Left ventricle myocardium inferior (tissue), 1 donor: ENCODE data around the gene ADIPOR1. TPM values are rescaled to one million over a fixed set of nuclear protein-coding genes. Genes with fewer than 3 reads are reported as not detected.

ENCODE experiments used
- DNase-seq: peaks from one replicate; pipeline ENCODE4 v3.0.0-alpha.2; 2020
- H3K27ac ChIP-seq: fragments of 200-600 bp; replicated peaks from 2 replicates; pipeline ENCODE4 v1.8.0; 2021
- H3K27me3 ChIP-seq: fragments of 200-600 bp; 2 replicates; pipeline ENCODE4 v1.8.0; 2021; ENCODE audit warnings: low read depth
- H3K36me3 ChIP-seq: fragments of 200-600 bp; 2 replicates; pipeline ENCODE4 v1.8.0; 2021
- H3K4me1 ChIP-seq: fragments of 200-600 bp; 2 replicates; pipeline ENCODE4 v1.8.0; 2021
- H3K4me3 ChIP-seq: fragments of 200-600 bp; 2 replicates; pipeline ENCODE4 v1.8.0; 2021; ENCODE audit warnings: mild to moderate bottlenecking, moderate library complexity
- H3K9me3 ChIP-seq: fragments of 200-600 bp; replicated peaks from 2 replicates; pipeline ENCODE4 v1.8.0; 2021
- intact Hi-C: fragments of 100-400 bp; cut with micrococcal nuclease; formaldehyde crosslinking; loops from one replicate; pipeline ENCODE4 v1.11.0; 2022
- total RNA-seq: library from RNA; stranded (reverse); fragmentation: NEBNext Ultra II Directional; extraction: Animal tissue kit (Norgen Biotek cat#: 25700); gene quantifications from one replicate; pipeline ENCODE4 v1.2.1, GENCODE V29; 2021
- TF ChIP-seq, protein P1 (sequence below): fragments of 200-600 bp; IDR thresholded peaks from 2 replicates; pipeline ENCODE4 v1.8.0; 2021; ENCODE audit warnings: antibody characterized with exemption, mild to moderate bottlenecking, borderline replicate concordance
- donor health status: DM: no; HTN: yes; CAD: no; lungs with severe emphysema.

ADIPOR1 gene
- total RNA-seq, 1 donor from 2014 or later: 87.0 TPM

DNA sequence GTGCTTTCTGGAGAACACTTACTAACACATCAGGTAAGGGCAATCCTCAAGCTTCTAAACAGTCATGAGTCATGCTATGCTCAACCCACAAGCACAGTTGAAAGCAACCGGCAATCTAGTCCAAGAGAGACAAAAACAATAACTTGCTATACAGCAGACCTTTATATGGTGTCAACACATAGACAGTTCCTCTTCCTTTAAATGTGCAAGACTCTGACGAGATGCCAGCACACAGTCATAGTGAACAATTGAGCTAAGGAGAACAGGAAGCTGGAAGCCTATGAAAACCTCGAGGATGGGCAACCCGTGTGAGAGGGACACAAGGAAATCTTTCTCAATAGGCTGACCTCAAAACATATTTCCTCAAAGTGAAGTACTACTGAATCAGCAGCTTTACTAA lies 5.3 kb downstream of the ADIPOR1 start:
- H3K4me3 ChIP-seq: no peak overlapping the region
- peaks cover 32% of the 10 kb centered on the region for H3K36me3 ChIP-seq
- intact Hi-C loops: no loop called here
- TF ChIP-seq, protein P1, sequence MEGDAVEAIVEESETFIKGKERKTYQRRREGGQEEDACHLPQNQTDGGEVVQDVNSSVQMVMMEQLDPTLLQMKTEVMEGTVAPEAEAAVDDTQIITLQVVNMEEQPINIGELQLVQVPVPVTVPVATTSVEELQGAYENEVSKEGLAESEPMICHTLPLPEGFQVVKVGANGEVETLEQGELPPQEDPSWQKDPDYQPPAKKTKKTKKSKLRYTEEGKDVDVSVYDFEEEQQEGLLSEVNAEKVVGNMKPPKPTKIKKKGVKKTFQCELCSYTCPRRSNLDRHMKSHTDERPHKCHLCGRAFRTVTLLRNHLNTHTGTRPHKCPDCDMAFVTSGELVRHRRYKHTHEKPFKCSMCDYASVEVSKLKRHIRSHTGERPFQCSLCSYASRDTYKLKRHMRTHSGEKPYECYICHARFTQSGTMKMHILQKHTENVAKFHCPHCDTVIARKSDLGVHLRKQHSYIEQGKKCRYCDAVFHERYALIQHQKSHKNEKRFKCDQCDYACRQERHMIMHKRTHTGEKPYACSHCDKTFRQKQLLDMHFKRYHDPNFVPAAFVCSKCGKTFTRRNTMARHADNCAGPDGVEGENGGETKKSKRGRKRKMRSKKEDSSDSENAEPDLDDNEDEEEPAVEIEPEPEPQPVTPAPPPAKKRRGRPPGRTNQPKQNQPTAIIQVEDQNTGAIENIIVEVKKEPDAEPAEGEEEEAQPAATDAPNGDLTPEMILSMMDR: no peak
- no peaks in the 10 kb centered on the region for H3K27me3 ChIP-seq
- DNase-seq: no peak
- peak overlapping the region; percentile 40 for H3K27ac ChIP-seq
- H3K4me1 ChIP-seq: peaks cover 70% of the 10 kb centered on the region
- no peaks in the 10 kb centered on the region for H3K9me3 ChIP-seq

- DNase-seq: no peak
- Histone ChIP-seq H3K27me3 (no peaks in the 10 kb centered on the region), H3K36me3 (peaks cover 39% of the 10 kb centered on the region), H3K27ac (peak overlapping the region; percentile 40), H3K4me1 (peaks cover 63% of the 10 kb centered on the region), H3K4me3 (no peak overlapping the region), H3K9me3 (no peaks in the 10 kb centered on the region)
- TF ChIP-seq, protein P1: no peak
- intact Hi-C loops: no loop called here
Observed at GRCh38 chr1:202952099-202952498, 6.0 kb downstream of the ADIPOR1 start.

DNA sequence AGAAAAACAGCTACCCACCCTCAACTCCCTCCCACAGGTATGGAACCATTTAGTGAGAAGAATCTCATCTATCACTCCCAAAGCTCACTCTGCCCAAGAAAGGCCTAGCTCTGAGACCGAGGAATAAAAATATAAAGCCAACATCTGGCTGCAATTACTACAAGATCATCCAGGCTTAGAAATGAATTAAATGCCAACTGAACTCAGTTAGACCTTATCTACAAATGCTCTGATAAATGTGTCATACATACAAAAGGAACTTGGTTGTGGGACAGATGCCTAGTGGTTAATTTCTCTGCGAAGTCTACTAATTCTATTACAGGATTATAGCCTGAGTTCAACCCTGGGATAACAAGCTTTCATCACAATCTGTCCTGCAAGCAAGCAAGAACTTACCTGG lies 6.7 kb downstream of the ADIPOR1 start:
- DNase-seq: no peak
- Histone ChIP-seq H3K4me3 (no peak overlapping the region), H3K9me3 (no peaks in the 10 kb centered on the region), H3K4me1 (peaks cover 56% of the 10 kb centered on the region), H3K27ac (no peak overlapping the region), H3K27me3 (no peaks in the 10 kb centered on the region), H3K36me3 (peaks cover 46% of the 10 kb centered on the region)
- intact Hi-C loops: no loop called here
- TF ChIP-seq, protein P1: no peak

DNA sequence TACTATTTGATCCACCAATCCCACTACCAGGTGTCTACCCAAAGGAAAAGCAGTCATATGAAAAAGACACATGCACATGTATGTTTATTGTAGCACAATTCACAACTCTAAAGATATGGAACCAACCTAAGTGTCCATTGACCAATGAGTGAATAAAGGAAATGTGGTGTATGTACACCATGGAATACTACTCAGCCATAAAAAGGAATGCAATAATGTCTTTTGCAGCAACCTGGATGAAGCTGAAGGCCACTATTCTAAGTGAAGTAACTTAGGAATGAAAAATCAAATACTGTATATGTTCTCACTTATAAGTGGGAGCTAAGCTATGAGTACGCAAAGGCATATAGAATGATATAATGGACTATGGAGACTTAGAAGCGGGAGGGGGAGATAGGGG lies 12.6 kb downstream of the ADIPOR1 start:
- DNase-seq: no peak
- H3K27me3 ChIP-seq: no peaks in the 10 kb centered on the region
- no peak overlapping the region for H3K4me3 ChIP-seq
- intact Hi-C loops: no loop called here
- no peaks in the 10 kb centered on the region for H3K9me3 ChIP-seq
- no peaks in the 10 kb centered on the region for H3K4me1 ChIP-seq
- peaks cover 99% of the 10 kb centered on the region for H3K36me3 ChIP-seq
- no peak overlapping the region for H3K27ac ChIP-seq
- TF ChIP-seq, protein P1: no peak

DNA sequence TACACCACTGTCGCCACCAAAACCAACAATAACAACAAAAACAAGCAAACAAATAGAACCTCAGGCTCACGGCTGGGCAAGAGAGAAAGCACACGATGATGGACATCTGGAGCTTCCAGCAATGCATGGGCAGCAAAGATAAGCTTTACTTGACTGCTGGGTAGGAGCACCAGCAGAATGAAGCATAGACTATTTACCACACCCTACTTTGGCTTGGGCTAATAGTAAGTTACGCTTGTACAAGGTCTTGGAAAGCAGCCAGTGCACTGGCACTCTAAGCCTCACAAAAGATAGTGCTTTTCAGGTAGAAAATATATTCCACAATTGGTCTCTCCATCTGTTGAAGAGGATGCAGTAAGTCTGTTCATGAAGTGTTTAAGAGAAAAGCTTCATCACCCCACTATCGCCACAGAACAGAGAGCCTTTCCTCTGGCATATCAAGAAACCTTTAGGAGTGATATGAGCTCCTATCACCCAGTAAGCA lies 13.6 kb downstream of the ADIPOR1 start:
- Histone ChIP-seq H3K4me3 (no peak overlapping the region), H3K4me1 (no peaks in the 10 kb centered on the region), H3K27me3 (no peaks in the 10 kb centered on the region), H3K9me3 (no peaks in the 10 kb centered on the region), H3K27ac (no peak overlapping the region), H3K36me3 (peaks cover 98% of the 10 kb centered on the region)
- intact Hi-C loops: no loop called here
- DNase-seq: no peak
- TF ChIP-seq, protein P1: no peak
